Fibroblast of skin of right quadriceps (primary cell): ENCODE results near the gene SV2C.
"Not testable (repeated sequence)": the region's sequence is repeated elsewhere in the genome, so short reads cannot be mapped to it uniquely, and the experiment has no call there.

Experiments
- DNase-seq: peaks from one replicate; pipeline ENCODE4 v3.0.0-alpha.2; 2013

The SV2C gene

DNA sequence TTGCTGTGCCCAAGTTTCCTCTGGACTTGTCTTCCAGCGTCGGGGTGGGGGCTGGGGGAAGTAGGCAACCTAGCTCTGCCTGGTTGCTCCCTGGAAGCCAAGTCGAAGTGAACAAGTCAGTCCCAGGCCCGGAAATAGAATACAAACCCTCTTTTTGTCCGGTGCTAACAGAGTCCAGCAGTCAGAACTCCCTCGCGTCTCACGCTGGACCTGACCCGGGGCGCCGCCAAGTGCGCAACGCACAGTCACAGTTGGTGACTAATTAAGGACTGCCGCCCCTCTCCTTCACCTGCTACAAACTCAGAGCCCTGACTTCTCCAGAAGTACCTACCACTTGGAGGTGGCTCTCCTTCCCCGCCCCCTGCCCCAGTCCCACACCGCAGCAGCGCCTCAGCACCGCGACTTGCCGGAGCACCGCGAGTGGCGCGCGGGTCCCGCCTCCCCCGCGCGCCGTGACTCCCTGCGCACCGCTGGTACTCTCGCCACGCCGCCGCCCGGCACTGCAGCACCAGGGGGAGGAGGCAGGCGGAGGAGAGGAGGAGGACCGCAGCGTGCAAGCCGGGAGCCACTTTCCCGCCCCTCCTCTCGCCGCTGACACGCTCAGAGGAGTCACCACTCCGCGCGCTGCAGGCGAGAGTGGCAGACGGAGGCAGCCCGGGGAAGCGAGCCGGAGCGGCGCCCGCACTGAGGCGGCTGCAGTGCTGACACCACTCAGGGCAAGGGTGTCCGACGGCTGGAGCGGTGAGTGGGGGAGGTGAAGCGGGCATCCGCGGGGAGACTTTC is at the start of gene SV2C:
Gene SV2C (plus strand): TSS at position 612 of the 783 bp plus-strand sequence. CDS start 48,368 bp downstream, outside the sequence.
- DNase-seq, result peak; percentile 11

DNA sequence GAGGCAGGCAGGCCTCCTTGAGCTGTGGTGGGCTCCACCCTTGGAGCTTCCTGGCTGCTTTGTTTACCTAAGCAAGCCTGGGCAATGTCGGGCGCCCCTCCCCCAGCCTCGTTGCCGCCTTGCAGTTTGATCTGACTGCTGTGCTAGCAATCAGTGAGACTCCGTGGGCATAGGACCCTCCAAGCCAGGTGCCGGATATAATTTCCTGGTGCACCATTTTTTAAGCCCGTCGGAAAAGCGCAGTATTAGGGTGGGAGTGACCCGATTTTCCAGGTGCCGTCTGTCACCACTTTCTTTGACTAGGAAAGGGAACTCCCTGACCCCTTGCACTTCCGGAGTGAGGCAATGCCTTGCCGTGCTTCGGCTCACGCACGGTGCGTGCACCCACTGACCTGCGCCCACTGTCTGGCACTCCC is 45.4 kb upstream of the SV2C start:
- DNase-seq, result not testable (repeated sequence)

DNA sequence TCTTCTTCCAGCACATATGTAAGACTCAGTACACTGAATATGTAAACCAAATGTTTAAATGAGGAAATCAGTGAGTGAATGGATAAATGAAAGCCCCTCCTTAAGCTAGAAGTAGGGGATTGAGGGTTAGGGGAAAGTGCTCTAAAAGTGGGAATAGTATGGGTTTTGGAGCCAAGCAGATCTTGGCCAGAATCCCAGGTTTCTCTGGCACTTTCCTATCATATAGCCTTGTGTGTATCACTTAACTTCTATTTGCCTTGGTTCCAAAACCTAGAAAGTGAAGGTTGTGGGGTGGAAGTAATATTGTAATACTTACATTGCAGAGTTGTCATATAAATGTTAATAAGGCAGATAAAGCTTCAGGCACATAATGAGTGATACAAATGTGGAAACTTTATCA is 45.0 kb upstream of the SV2C start:
- DNase-seq, result no peak

- DNase-seq, result no peak
Measured at GRCh38 chr5:76040806-76041205, 42.4 kb upstream of the SV2C start.

- no peak for DNase-seq
Measured at GRCh38 chr5:76041863-76042262, 41.3 kb upstream of the SV2C start.

GRCh38 chr5:76046741-76047140 is 36.4 kb upstream of the SV2C start:
- no peak for DNase-seq

DNA sequence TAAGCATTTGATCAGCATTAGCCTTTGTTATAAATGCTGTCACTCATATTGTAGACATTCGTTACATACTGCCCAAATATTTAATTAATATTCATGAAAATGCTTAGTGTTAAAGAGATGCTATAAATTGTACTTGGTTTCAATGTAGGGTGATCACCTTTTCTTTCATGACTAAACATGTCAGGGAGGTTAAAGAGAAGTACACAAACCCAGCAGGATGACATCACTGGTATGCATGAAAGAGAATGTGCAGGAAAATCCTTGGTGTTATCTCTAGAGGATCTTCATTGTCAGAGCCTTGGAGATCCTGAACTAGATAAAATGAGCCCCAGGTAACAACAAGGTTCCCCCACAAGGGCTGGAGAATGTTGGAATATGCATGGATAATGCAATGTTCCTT is 33.0 kb upstream of the SV2C start:
- no peak for DNase-seq

GRCh38 chr5:76062502-76063041 is 20.6 kb upstream of the SV2C start:
- no peak for DNase-seq

DNA sequence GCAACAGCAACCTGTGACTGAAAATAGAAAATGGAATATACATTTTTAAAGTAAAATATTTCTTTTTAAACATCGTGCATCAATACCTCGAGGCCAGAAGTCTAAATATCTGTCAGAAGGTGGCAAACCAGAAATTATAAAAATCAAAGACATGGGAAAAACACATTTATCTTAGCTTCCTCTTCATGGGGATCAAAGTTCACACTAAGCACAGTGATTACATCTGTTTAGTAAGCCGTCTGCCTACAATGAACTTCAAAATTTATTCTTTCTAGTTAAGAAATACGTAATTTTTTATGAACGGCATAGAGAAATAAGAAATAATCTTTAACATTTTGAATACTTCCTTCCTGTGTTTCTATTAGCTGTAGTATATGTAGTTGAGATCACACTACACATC is 17.9 kb upstream of the SV2C start:
- no peak for DNase-seq

DNA sequence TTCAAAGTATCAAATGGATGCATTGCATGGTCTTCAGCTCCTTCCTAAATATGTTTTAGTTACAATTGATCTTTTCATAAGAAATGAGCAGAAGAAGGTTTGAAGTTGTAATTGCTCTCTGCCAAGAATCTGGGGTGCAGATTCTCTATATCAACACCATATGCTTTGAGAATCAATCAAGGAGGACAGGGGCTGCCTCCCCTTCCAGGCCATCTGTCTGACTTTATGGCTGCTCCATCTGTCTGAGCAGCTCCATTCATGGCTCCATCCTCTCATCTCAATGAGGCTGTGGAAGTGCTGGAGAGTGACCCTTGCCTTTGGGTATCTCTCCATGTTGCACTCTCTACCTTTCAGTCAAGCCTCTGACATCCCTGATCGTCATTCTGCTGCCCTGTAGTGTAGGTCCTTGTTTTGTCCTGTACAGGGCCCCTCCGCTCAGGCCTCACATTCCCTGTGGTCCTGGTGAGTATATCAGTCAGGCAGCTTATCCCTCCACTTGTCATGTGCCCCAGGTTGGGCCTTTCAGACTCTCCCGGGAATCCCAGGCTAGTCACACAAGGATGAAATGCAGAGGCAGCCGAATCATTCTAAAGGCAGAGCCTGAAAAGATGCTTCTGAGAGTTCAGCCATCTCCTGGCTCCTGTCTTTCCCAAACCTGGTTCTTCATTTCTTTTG is 14.0 kb upstream of the SV2C start:
- no peak for DNase-seq

GRCh38 chr5:76074487-76075065 is 8.6 kb upstream of the SV2C start:
- DNase-seq, result no peak

DNA sequence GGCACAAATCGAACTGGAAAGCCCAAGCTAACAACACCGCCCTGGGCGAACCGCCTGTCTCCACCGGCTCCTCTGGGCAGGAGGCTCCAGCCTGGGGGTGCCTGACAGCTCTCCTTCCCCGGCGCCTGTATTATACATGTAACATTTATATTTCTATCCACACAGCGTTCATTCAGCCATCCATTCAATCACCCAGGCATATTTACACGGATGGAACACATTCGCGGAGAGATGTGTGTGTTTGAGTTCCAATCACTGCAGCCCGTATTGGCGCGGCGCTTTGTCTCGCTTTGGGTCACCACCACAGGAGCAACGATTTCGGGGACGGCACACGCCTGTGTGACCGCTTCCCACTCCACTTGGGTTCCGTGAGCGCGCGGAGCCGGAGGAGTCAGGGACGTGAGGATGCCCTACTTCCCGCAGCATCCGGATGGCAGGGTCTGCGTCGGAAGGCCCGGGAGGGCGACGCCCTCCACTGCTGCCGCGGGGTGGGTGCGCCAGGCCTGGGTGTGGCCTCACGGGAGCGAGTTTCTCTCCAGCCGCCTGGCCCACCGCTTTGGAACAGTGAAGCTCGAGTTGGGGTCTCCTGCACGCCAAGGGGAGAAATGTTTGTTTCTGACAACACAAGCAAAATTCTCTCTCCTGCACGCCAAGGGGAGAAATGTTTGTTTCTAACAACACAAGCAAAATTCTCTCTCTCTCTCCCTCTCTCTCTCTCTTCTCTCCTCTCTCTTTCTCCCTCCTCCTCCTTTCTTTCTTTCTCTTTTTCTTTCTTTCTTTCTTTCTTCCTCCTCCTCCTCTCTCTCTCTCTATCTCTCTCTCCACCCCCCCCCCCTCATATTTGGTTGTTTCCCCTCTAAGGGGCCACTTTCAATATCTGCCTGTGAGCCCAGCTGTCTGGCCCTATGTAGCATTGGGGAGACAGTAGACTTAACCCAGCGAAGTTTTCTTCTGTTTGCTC is 1.1 kb upstream of the SV2C start:
- DNase-seq, result no peak

GRCh38 chr5:76083555-76084495 is 642 bp downstream of the SV2C start:
- no peak for DNase-seq

- no peak for DNase-seq
Measured at GRCh38 chr5:76084496-76085242, 1.5 kb downstream of the SV2C start.

- no peak for DNase-seq
Measured at GRCh38 chr5:76085243-76085579, 2.0 kb downstream of the SV2C start.

DNA sequence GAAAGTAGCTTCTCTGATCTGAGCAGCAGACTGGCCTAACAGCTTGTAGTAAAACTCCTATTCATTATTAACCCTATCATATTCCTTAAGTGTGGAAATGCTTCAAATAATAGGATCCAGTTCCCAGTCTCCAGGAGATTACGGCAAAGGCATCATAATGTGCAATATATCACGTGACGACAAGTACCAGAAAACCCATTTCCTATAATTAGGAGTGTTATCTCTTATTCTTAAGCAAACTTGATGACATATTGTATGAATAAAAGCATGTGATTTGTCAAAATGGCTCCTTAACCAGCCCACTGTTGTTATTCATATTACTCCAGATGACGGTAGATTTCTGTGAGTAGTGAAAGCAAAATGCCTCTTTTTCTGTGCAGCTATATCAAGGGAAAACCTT is 2.9 kb downstream of the SV2C start:
- DNase-seq, result no peak

DNA sequence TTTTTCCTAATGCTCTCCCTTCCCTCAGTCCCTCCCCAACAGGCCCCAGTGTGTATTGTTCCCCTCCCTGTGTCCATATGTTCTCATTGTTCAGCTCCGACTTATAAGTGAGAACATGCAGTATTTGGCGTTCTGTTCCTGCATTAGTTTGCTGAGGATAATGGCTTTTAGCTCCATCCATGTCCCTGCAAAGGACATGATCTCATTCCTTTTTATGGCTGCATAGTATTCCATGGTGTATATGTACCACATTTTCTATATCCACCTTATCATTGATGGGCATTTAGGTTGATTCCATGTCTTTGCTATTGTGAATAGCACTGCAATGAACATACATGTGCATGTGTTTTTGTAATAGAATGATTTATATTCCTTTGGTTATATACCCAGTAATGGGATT is 6.0 kb downstream of the SV2C start:
- DNase-seq, result not testable (repeated sequence)

DNA sequence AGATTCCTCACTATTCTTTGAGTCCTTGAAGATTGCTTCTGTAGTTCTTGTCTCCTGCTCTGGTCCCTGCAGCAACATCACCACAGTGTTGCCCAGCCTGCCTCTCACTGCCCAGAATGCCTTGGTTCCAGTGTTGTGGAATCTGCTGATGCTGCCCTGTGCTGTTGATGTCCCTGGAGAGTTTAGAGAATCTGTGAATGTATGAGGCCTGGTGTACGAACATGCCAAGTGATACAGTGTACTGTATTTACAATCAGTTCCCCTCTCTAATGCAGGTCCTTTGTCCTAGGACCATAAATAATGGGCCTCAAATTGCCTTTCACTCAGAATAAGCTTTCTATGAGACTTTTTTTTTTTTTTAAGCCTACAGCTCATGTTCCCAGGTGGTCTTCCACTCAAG is 8.2 kb downstream of the SV2C start:
- DNase-seq, result no peak

- DNase-seq, result no peak
Measured at GRCh38 chr5:76099286-76099702, 16.1 kb downstream of the SV2C start.

- no peak for DNase-seq
Measured at GRCh38 chr5:76099756-76100155, 16.6 kb downstream of the SV2C start.

- DNase-seq, result peak; percentile 4
Measured at GRCh38 chr5:76104027-76104426, 20.8 kb downstream of the SV2C start.
